Nephron progenitor cell (in vitro differentiated cells): ENCODE results near the gene CREB3L2.
"Not testable (repeated sequence)": the region's sequence is repeated elsewhere in the genome, so short reads cannot be mapped to it uniquely, and the experiment has no call there.

Source experiments
- DNase-seq: peaks from one replicate; pipeline ENCODE4 v3.0.0; 2021
- H3K27ac Mint-ChIP-seq: 2 replicates; pipeline ENCODE4 v1.8.0; 2021; ENCODE audit warnings: mild to moderate bottlenecking, moderate library complexity, mixed read lengths
- H3K27me3 Mint-ChIP-seq: 2 replicates; pipeline ENCODE4 v1.8.0; 2021; ENCODE audit warnings: mild to moderate bottlenecking, low read depth, mixed read lengths; ENCODE audit not compliant: poor library complexity
- H3K36me3 Mint-ChIP-seq: 2 replicates; pipeline ENCODE4 v1.8.0; 2021; ENCODE audit warnings: low read depth, mixed read lengths
- H3K4me1 Mint-ChIP-seq: 2 replicates; pipeline ENCODE4 v1.8.0; 2021; ENCODE audit warnings: mixed read lengths
- H3K4me3 Mint-ChIP-seq: 2 replicates; pipeline ENCODE4 v1.8.0; 2021; ENCODE audit warnings: mild to moderate bottlenecking, moderate library complexity, mixed read lengths
- H3K9me3 Mint-ChIP-seq: 2 replicates; pipeline ENCODE4 v1.8.0; 2021; ENCODE audit warnings: mild to moderate bottlenecking, moderate library complexity, mixed read lengths
- TF ChIP-seq, protein P1 (sequence below): fragments of 200-600 bp; sonication (generic); IDR thresholded peaks from 2 replicates; pipeline ENCODE4 v1.5.0; 2021; ENCODE audit warnings: antibody characterized with exemption

The CREB3L2 gene

DNA sequence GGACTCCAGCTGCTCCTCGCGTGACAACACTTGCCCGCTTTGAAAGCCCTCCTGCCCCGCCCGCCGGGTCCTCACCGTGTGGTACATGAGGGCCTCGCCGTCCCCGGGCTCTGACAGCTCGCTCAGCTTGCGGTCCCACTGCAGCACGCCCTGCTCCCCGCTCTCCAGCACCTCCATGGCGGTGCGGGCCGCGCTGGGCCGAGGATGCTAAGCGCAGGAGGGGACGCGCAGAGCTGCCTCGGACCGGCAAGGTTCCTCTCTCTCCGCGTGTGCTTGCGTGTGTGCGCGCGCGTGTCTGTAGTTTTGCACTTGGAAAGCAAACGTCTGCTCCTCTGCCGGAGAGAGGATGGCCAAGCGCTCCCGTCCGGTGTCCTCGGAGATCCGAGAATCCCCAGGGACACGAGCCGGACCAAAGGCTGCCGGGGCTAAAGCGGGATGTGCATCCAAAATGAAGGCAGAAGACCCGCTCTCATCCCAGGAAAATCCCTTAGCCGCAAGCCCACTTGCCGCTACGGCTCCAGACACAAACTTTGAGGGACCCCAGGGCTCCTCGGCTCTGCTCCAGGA lies at the start of gene CREB3L2:
CREB3L2 (minus strand) TSS at position 558 of the 567 bp plus-strand sequence; CDS start at position 177, 381 bp downstream.
- TF ChIP-seq, protein P1, sequence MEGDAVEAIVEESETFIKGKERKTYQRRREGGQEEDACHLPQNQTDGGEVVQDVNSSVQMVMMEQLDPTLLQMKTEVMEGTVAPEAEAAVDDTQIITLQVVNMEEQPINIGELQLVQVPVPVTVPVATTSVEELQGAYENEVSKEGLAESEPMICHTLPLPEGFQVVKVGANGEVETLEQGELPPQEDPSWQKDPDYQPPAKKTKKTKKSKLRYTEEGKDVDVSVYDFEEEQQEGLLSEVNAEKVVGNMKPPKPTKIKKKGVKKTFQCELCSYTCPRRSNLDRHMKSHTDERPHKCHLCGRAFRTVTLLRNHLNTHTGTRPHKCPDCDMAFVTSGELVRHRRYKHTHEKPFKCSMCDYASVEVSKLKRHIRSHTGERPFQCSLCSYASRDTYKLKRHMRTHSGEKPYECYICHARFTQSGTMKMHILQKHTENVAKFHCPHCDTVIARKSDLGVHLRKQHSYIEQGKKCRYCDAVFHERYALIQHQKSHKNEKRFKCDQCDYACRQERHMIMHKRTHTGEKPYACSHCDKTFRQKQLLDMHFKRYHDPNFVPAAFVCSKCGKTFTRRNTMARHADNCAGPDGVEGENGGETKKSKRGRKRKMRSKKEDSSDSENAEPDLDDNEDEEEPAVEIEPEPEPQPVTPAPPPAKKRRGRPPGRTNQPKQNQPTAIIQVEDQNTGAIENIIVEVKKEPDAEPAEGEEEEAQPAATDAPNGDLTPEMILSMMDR: no peak
- Mint-ChIP-seq H3K27ac (peak within 1 kb of the TSS; percentile 99), H3K36me3 (peaks cover 22% of the 10 kb centered on the region), H3K4me1 (peaks cover 51% of the 10 kb centered on the region), H3K9me3 (no peaks in the 10 kb centered on the region), H3K27me3 (no peaks in the 10 kb centered on the region), H3K4me3 (peak within 1 kb of the TSS; percentile 97)
- peak; percentile 75 for DNase-seq

DNA sequence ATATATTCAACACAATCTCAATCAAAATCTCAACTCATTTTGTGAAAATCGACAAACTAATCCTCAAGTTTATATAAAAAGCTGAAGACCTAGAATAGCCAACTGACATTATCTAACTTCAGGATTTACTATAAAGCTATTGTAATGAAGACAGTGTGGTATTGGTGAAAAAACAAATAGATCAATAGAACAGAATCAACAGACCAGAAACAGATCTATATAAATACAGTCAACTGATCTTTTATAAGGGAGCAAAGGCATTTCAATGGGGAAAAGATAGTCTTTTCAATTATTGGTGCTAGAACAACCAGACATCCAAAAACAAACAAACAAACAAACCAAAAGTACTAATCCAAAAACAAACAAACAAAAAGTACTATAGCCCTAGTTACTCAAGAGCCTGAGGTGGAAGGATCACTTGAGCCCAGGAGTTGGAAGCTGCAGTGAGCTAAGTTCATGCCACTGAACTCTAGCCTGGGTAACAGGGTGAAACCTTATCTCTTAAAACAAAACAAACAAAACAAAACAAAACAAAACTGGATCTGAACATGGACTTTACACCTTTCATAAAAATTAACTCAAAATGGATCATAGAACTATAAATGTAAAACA lies 47.7 kb upstream of the CREB3L2 start:
- Mint-ChIP-seq H3K36me3 (peaks cover 12% of the 10 kb centered on the region), H3K27me3 (peaks cover 6% of the 10 kb centered on the region), H3K9me3 (peaks cover 16% of the 10 kb centered on the region), H3K4me3 (no peak overlapping the region), H3K4me1 (peaks cover 13% of the 10 kb centered on the region), H3K27ac (no peak overlapping the region)
- no peak for DNase-seq
- TF ChIP-seq, protein P1: no peak

DNA sequence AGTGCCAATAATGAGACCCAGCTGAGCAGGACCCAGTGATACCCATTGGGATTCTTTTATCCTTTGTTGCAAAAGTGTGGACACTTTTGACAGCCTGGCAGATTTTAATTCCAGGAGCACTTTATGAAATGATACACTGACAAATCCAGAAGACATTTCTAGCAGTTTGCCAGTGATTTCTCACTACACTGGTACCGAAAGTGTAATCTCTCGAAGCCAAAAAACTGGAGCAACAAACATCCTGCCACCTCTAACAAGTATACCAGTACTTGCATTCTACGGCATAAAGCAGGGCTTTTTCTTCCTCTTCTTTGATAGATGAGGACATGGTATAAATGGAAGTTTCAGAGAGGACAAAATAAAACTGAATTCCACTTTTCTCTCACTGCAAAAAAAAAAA lies 46.0 kb upstream of the CREB3L2 start:
- Mint-ChIP-seq H3K27me3 (peaks cover 6% of the 10 kb centered on the region), H3K36me3 (peaks cover 10% of the 10 kb centered on the region), H3K4me3 (no peak overlapping the region), H3K4me1 (peaks cover 13% of the 10 kb centered on the region), H3K9me3 (peaks cover 12% of the 10 kb centered on the region), H3K27ac (no peak overlapping the region)
- no peak for DNase-seq
- TF ChIP-seq, protein P1: no peak

GRCh38 chr7:138044897-138045296 lies 43.0 kb upstream of the CREB3L2 start:
- peaks cover 11% of the 10 kb centered on the region for H3K4me1 Mint-ChIP-seq
- TF ChIP-seq, protein P1: no peak
- no peak overlapping the region for H3K4me3 Mint-ChIP-seq
- no peak overlapping the region for H3K27ac Mint-ChIP-seq
- H3K9me3 Mint-ChIP-seq: peaks cover 13% of the 10 kb centered on the region
- peaks cover 4% of the 10 kb centered on the region for H3K27me3 Mint-ChIP-seq
- no peak for DNase-seq
- no peaks in the 10 kb centered on the region for H3K36me3 Mint-ChIP-seq

- not testable (repeated sequence) for H3K36me3 Mint-ChIP-seq, DNase-seq, H3K4me3 Mint-ChIP-seq, H3K4me1 Mint-ChIP-seq, H3K27me3 Mint-ChIP-seq, H3K27ac Mint-ChIP-seq
- peaks cover 49% of the 10 kb centered on the region for H3K9me3 Mint-ChIP-seq
Measured at GRCh38 chr7:138040063-138040462, 38.2 kb upstream of the CREB3L2 start.

DNA sequence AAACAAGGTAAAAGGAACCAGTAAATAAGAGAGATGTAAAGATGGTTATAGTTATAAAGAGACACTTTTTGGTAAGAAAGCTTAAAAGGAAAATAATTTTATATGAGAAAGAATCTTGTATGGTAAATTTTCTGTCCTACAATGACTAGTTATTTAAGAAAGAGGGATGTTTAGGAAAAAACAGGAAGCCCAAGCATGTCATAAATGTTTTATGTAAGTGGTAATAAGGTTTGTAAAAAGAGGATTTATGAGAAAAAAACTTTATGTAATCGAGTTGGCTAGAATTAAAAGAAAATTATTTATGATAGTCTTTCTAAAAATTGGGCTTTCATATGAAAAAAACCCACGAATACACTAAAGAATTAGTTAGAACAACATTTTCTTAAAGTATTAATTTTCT lies 34.2 kb upstream of the CREB3L2 start:
- Mint-ChIP-seq H3K9me3 (peaks cover 53% of the 10 kb centered on the region), H3K36me3 (peaks cover 13% of the 10 kb centered on the region), H3K27ac (no peak overlapping the region), H3K4me3 (no peak overlapping the region), H3K4me1 (no peaks in the 10 kb centered on the region), H3K27me3 (peaks cover 5% of the 10 kb centered on the region)
- no peak for DNase-seq
- TF ChIP-seq, protein P1: no peak
